SH-SY5Y (cell line): ENCODE results near the gene RND3.

ENCODE experiments used
- GATA2 ChIP-seq: IDR thresholded peaks from 2 replicates; pipeline ENCODE4 v1.6.1; 2011; ENCODE audit warnings: mild to moderate bottlenecking, low read depth, low read length
- GATA3 ChIP-seq: IDR thresholded peaks from 2 replicates; pipeline ENCODE4 v1.6.1; 2011; ENCODE audit warnings: low read depth, mild to moderate bottlenecking, low read length, moderate library complexity

- TF ChIP-seq GATA2 (no peak), GATA3 (no peak)
These were observed 3.0 kb upstream of the RND3 start for GRCh38 chr2:150490466-150490865.
